SH-SY5Y (cell line): ENCODE results near the gene LGI2.

Experiments used
- GATA2 ChIP-seq: IDR thresholded peaks from 2 replicates; pipeline ENCODE4 v1.6.1; 2011; ENCODE audit warnings: mild to moderate bottlenecking, low read depth, low read length
- GATA3 ChIP-seq: IDR thresholded peaks from 2 replicates; pipeline ENCODE4 v1.6.1; 2011; ENCODE audit warnings: low read depth, mild to moderate bottlenecking, low read length, moderate library complexity

GRCh38 chr4:25057299-25057698, 26.6 kb upstream of the LGI2 start:
- no peak for TF ChIP-seq GATA2
- TF ChIP-seq GATA3, result no peak
